AG04449 (cell line): ENCODE results near the gene NDUFV1.
"Not testable (repeated sequence)": the region's sequence is repeated elsewhere in the genome, so short reads cannot be mapped to it uniquely, and the experiment has no call there.

Experiments used
- CTCF ChIA-PET: fragments of 350-600 bp; formaldehyde crosslinking; extraction: SDS; loops from one replicate; lab custom pipeline; 2021; ENCODE audit warnings: antibody characterized with exemption; lab: Yijun Ruan, JAX
- POLR2A ChIA-PET: fragments of 400-600, 350-600 bp; formaldehyde crosslinking; extraction: SDS; loops from one replicate; lab custom pipeline; 2020; ENCODE audit warnings: antibody characterized with exemption, inconsistent platforms; lab: Yijun Ruan, JAX
- DNase-seq: peaks from one replicate; pipeline ENCODE4 v3.0.0-alpha.2; 2010; ENCODE audit warnings: low read depth, low spot score
- H3K4me3 ChIP-seq: 2 replicates; pipeline ENCODE4 v1.5.1; 2011; ENCODE audit warnings: low read depth, mild to moderate bottlenecking, control low read depth, low read length
- TF ChIP-seq, protein P1 (sequence below): IDR thresholded peaks from one replicate; pipeline ENCODE4 v1.5.1; 2011; ENCODE audit warnings: mild to moderate bottlenecking, moderate library complexity, low read length, control low read depth, inconsistent platforms; ENCODE audit not compliant: insufficient read depth; ENCODE audit errors: missing control alignments

Gene NDUFV1

DNA sequence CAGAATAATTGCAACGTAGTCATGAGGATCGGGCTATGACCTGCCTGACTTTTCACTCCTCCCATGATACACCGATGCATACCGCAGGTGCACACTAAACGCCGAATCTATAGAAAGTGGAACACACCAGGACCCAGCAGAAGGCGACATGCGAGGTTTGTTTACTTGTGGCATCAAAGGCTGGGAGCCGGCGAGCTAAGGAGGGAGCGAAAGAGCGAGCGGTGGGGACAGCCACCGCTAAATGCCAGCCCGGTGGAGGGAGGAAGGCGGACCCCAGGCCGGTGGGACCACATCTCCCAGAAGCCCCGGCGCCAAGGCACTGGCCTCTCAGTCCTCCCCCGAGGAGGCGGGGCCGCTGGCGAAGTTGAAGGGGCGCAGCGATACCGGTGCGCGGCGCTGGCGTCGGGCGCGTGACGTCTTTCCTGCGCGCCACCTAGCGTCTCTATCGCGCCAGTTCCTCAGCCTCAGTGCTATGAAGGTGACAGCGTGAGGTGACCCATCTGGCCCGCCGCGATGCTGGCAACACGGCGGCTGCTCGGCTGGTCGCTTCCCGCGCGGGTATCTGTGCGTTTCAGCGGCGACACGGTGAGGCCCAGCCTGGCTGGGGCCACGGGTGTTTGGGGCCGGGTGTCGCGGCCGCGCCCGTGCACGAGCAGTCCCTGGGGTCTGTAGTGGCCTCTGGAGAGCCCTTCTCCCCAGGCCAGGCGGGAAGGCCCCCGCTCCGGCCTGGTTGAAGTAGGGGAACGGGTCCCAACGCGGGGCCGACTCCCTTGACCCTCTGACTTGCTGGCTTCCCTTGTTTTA lies at the start of gene NDUFV1:
Gene NDUFV1 (plus strand): TSS at position 445 of the 804 bp plus-strand sequence. CDS start 69 bp downstream, at position 514.
- DNase-seq: no peak
- peak within 1 kb of the TSS; percentile 91 for H3K4me3 ChIP-seq
- CTCF ChIA-PET: interaction anchor here (1.6 to 3.0 kb wide), 2 partner anchors 8 to 10 kb away, joined by 12 to 14 read pairs; no protein-coding TSS in a partner anchor
- POLR2A ChIA-PET: no interaction called here
- TF ChIP-seq, protein P1, sequence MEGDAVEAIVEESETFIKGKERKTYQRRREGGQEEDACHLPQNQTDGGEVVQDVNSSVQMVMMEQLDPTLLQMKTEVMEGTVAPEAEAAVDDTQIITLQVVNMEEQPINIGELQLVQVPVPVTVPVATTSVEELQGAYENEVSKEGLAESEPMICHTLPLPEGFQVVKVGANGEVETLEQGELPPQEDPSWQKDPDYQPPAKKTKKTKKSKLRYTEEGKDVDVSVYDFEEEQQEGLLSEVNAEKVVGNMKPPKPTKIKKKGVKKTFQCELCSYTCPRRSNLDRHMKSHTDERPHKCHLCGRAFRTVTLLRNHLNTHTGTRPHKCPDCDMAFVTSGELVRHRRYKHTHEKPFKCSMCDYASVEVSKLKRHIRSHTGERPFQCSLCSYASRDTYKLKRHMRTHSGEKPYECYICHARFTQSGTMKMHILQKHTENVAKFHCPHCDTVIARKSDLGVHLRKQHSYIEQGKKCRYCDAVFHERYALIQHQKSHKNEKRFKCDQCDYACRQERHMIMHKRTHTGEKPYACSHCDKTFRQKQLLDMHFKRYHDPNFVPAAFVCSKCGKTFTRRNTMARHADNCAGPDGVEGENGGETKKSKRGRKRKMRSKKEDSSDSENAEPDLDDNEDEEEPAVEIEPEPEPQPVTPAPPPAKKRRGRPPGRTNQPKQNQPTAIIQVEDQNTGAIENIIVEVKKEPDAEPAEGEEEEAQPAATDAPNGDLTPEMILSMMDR: peak; percentile 83

DNA sequence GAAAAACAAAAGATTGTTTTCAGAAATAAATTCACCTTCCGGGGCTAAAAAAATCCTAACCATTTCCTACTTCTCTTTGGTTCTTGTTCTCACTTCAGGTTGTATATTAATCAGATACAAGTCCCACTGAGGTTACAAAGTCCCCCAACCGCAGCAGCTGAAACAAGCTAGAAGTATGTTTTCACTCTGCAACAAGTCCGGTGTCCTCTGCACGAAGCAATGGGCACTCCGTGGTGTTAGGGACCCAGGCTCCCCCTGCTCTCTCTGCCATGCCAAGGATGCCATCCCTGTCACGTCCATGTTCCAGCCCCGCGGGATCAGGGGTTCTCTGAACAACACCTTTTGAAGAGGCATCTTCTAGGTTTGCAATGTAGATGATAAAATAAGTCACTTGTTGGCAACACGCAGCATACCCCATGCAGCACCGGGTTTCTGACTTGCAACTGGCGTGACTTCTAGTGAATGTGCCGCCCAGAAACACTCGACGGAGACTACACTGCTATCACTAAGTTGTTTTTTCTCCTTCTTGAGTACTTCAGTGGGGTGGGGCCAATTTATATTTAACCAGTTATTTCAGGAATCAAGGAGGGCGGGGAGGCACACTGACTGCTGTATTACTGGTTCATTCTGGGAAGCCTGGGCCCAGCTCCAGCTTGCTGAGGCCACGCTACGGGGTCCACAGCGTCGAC lies 48.5 kb upstream of the NDUFV1 start:
- TF ChIP-seq, protein P1: no peak
- POLR2A ChIA-PET: no interaction called here
- no peak for DNase-seq
- H3K4me3 ChIP-seq: no peak overlapping the region
- CTCF ChIA-PET: no interaction called here

DNA sequence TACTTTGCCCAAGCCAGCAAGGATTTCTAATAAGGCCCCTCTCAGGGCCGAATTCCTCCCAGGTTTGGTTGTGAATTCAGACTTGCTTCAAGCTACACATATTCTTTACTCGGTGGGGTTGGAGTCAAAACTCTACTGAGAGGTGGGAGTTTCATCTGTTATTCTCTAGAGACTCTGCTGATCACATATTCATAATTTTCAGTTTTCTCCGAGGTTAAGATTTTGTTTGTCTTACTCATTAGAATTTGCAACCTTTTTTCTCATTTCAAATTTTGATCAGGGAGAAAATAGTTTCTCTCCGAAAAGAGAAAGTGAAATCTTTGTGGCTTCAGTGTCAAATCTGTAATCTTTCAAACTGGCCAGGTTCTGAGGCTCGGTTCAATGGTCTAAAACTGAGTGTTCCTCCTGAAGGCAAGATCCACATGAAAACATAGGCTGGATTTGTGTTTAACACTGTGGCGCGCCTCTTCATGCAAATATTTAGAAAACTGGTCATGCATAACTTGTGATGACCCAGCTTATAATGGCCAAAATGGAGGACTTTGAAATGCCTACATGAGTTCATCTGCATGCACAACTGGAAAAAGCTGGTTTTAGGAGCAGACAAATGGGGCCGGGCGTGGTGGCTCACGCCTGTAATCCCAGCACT lies 44.6 kb upstream of the NDUFV1 start:
- POLR2A ChIA-PET: no interaction called here
- DNase-seq: no peak
- CTCF ChIA-PET: interaction anchor here (1.0 to 3.3 kb wide), 2 partner anchors 10 to 20 kb away, joined by 3 to 14 read pairs; no protein-coding TSS in a partner anchor
- TF ChIP-seq, protein P1: no peak
- no peak overlapping the region for H3K4me3 ChIP-seq

DNA sequence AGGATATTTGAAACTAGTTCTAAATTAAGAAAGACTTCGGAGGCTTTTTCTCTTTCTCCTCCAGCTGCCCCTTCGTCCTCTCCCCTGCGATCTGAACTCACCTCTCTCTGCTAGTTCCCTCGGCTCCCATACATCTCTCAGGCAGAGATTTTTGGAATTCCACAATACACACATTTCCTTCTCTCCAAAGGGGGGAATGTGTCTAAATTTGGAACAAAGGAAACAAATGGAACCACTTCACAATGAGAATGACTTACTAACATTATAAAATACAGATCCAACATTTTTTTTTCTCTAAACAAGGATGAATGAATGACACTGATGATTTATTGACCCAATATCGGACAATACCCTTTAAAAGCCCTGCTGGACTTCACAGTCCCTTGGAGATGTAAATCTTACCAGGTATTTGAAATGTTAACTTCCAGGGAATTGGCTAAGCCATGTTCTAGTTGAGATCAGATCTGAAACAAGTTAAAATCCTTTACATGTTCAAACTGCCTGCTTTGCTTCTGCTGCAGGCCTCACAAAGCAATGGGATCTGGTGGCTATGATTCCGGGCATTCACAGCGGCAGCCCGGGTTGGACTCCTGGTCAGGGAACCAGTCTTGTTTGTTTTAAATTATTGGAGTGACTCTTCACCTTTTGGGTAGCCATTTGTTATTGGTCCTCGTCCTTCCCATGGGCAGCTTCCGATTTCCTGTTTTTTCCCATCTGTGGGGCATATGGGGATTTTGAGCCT lies 43.6 kb upstream of the NDUFV1 start:
- ChIA-PET CTCF (interaction anchor here (1.0 to 1.9 kb wide), 3 partner anchors 10 to 46 kb away, joined by 3 to 16 read pairs (median 3); no protein-coding TSS in a partner anchor), POLR2A (no interaction called here)
- DNase-seq: no peak
- H3K4me3 ChIP-seq: no peak overlapping the region
- TF ChIP-seq, protein P1: no peak

DNA sequence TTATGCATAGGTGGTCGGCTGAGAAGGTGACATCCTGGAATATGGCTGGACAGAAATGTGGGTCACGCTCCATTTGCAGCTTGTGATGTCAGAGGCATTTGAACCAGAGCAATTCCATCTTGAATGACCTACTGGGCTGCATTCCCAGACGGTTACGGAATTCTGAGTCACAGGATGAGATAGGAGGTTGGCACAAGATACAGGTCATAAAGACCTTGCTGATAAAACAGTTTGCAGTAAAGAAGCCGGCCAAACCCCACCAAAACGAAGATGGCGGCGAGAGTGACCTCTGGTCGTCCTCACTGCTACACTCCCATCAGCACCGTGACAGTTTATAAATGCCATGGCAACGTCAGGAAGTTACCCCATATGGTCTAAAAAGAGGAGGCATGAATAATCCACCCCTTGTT lies 43.0 kb upstream of the NDUFV1 start:
- H3K4me3 ChIP-seq, POLR2A ChIA-PET: not testable (repeated sequence)
- CTCF ChIA-PET: interaction anchor here (1.0 to 1.9 kb wide), 2 partner anchors 10 to 45 kb away, joined by 3 to 16 read pairs; no protein-coding TSS in a partner anchor
- DNase-seq: peak; percentile 80

DNA sequence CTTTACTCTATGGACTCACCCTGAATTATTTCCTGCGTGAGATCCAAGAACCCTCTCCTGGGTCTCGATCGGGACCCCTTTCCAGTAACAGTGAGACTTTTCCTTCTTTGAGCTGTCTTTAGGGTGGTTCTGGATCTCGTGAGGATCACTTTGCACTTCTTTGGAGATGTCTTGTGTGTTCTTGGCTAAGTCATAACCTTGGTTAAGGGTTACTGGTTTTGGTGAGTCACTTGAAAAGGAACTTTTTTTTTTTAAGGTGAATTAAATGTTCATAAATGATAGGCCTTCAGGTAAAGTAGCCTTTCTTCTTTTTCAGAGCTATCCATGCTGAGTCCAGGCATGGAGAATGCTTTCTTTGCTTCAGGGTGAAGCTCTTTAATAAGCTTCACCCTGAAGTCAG lies 42.5 kb upstream of the NDUFV1 start:
- TF ChIP-seq, protein P1: no peak
- ChIA-PET POLR2A (interaction anchor here (0.9 kb wide), 1 partner anchor 19 kb away, joined by 3 read pairs; the partner anchor contains the start of gene GSTP1), CTCF (interaction anchor here (1.9 kb wide), 1 partner anchor 9 kb away, joined by 16 read pairs; no protein-coding TSS in a partner anchor)
- no peak for DNase-seq
- no peak overlapping the region for H3K4me3 ChIP-seq
